Measurements from ENCODE around the gene SPDYE6.
"Not testable (repeated sequence)": the region's sequence is repeated elsewhere in the genome, so short reads cannot be mapped to it uniquely, and the experiment has no call there.

DNA sequence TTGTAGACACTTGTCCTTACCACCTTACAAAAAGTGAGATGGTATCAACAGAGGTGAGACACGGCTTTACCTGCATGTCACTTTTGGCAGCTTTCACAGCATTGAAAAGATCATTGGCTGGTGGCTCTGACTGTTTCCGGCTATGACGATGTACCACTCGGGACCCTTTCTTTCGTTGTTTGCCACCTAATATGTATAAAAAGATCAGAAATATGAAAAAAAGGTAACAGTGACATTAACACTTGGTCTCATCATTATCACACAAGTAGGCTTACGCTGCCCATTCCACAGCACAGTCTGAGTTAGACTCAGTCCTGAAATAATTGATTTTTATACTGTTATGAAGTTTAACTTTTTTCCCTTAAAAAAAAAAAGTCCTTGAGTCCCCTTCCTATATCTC is 29.1 kb downstream of the SPDYE6 start:
- not testable (repeated sequence) for TF ChIP-seq EZH2phosphoT487 (conservative IDR thresholded peaks at IDR 0.05; ENCODE audit: low read length); CTCF (IDR thresholded peaks at IDR 0.05; ENCODE audit: insufficient read depth, low read length, poor library complexity, severe bottlenecking)

All from SU-DHL-6 (cell line).